Activated T-helper 1 cell treated with Interleukin-2 at 50 U/mL for 16 hours (primary cell): ENCODE measurements around the gene OR8A1.
"Not testable (repeated sequence)": the region's sequence is repeated elsewhere in the genome, so short reads cannot be mapped to it uniquely, and the experiment has no call there.

Experiments used
- DNase-seq: peaks from one replicate; pipeline ENCODE4 v3.0.0-alpha.2; 2020; ENCODE audit warnings: low read depth

The OR8A1 gene

GRCh38 chr11:124595302-124595701 is 25.5 kb downstream of the OR8A1 start:
- no peak for DNase-seq

- DNase-seq = no peak
Measured at GRCh38 chr11:124597626-124598025, 27.8 kb downstream of the OR8A1 start.

DNA sequence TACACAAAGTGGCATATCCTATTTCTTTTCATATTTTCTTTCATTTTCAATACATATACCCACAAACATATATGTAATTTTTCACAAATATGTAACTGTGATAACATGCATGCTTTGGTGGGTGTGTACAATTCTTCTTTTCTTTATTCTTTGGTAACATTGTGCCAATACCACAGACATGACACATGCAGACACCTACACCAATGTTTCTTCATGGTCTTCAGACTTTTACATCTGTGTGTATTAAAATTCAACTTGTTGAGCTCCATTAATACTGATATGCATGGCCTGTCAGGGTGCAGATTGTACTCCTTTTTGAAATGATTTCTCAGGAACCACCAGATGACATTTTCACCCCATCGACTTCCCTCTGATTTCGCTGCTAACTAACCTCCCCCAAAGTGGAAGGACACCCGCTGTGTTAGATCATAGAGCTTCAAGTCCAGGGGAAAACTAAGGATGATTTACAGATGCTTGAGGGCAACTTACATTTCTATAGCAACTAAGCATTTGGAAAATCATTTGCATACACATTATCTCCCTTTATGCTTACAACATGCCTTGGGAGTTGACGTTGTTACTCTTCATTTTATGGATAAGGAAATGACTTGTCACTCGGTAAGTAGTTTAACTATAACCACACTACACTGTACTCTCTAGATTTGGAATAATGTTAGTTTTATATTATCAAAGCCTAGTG is 31.0 kb downstream of the OR8A1 start:
- DNase-seq = no peak

- no peak for DNase-seq
Measured at GRCh38 chr11:124602193-124602592, 32.4 kb downstream of the OR8A1 start.

DNA sequence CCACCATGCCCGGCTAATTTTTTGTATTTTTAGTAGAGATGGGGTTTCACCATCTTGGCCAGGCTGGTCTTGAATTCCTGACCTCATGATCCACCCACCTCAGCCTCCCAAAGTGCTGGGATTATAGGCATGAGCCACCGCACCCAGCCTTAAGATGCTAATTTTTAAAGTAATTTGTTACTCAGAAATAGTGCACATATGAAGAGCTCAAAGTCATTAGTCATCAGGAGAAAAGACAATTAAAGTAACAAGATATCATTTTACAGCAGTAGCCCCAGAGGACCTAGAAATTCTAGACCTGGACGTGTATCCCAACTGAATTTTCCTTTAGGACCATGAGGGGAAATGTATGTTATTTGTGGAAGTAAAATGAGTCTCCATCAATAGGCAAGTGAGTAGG is 32.9 kb downstream of the OR8A1 start:
- DNase-seq = not testable (repeated sequence)

GRCh38 chr11:124605719-124606118 is 35.9 kb downstream of the OR8A1 start:
- DNase-seq = no peak

GRCh38 chr11:124608147-124608546 is 38.4 kb downstream of the OR8A1 start:
- no peak for DNase-seq

- no peak for DNase-seq
Measured at GRCh38 chr11:124610295-124610694, 40.5 kb downstream of the OR8A1 start.

DNA sequence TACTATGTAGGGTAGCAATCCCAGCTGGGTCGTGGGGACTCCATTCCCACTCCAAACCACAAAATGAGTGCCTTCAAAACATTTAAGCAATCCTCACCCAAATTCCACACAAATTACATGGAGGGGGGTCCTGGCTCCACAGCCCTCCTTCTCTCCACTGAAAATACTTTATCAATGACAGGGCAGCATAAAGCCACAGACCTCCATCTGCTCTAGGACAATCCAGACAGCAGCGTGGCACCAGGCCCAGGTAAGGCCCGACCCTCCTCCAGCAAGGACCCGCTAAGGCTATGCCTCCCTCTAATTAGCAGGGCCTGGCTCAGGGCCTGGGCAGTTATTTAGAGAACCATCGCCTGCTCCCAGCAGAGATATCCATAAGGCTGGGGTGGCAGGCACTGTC is 41.3 kb downstream of the OR8A1 start, which contains the start of gene PANX3:
TSS of gene PANX3 (plus strand) at position 365 of the 400 bp plus-strand sequence. CDS start 129 bp downstream, outside the sequence.
- no peak for DNase-seq

DNA sequence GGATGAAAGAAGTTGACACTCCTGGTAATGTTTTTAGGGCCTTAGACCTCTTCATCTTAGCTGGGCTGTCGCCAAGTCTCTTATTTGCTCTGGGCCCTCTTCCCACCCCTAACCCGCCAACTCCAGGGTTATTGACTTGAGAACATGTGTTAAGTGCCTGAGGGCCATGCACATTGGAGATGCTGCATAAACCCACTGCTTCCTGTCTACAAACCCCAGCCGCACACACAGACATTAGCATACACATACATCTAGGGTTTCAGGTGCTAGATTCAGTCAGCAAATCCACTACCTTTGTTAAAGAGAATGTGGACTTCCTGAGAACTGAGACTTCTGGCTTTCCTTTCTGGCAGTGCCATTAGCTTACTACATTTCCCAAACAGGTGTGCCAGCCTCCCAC is 42.2 kb downstream of the OR8A1 start:
- DNase-seq = no peak

GRCh38 chr11:124612567-124613246 is 42.9 kb downstream of the OR8A1 start:
- no peak for DNase-seq

DNA sequence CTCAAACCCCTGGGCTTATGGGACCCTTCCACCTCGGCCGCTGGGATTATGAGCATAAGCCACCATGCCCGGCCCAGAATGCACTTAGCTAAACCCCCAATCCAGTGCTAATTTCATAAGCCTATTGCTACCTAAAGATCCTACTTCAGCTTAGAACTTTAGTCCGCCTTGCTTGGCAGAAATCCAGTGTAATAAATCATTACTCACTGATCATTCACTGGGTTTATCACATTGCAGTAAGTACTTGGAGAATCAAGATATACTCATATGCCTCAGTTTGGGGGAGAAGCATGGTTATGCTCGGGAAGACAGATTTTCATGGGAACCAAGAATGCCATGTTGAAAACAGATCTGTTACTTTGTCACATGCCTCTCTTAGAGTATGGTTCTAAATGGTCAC is 49.1 kb downstream of the OR8A1 start:
- no peak for DNase-seq
